Measurements from ENCODE around the gene ARHGAP6.

Gene ARHGAP6

GRCh38 chrX:11119313-11119943 is 546.3 kb downstream of the ARHGAP6 start:
- TF ChIP-seq USF1 (IDR thresholded peaks at IDR 0.05), result no peak
- no peak for TF ChIP-seq FOXM1 (IDR thresholded peaks at IDR 0.05; ENCODE audit: borderline replicate concordance, low read depth)
- no peak for TF ChIP-seq NFIC (IDR thresholded peaks at IDR 0.05)
- no peak for TF ChIP-seq CREB1 (IDR thresholded peaks at IDR 0.05; ENCODE audit: low read depth)
- no peak for TF ChIP-seq REST (IDR thresholded peaks at IDR 0.05; ENCODE audit: low read depth)
- TF ChIP-seq TCF12 (IDR thresholded peaks at IDR 0.05; ENCODE audit: low read depth), result no peak
- no peak for TF ChIP-seq EP300 (IDR thresholded peaks at IDR 0.05; ENCODE audit: borderline replicate concordance)
- no peak for TF ChIP-seq YY1 (IDR thresholded peaks at IDR 0.05; ENCODE audit: low read depth)
- no peak for TF ChIP-seq MAX (IDR thresholded peaks at IDR 0.05)
- no peak for TF ChIP-seq TEAD4 (IDR thresholded peaks at IDR 0.05)
- no peak for TF ChIP-seq RAD21 (IDR thresholded peaks at IDR 0.05; ENCODE audit: low read depth)
- no peak for TF ChIP-seq EGR1 (IDR thresholded peaks at IDR 0.05)
- TF ChIP-seq ZBTB7A (IDR thresholded peaks at IDR 0.05; ENCODE audit: low read depth), result no peak
- TF ChIP-seq CEBPB (IDR thresholded peaks at IDR 0.05), result no peak

GRCh38 chrX:11117745-11118144 is 548.0 kb downstream of the ARHGAP6 start:
- no peak for TF ChIP-seq TAF1 (IDR thresholded peaks at IDR 0.05; ENCODE audit: low read depth)
- TF ChIP-seq NFIC (IDR thresholded peaks at IDR 0.05), result no peak
- TF ChIP-seq RAD21 (IDR thresholded peaks at IDR 0.05; ENCODE audit: low read depth), result no peak
- no peak for TF ChIP-seq CREB1 (IDR thresholded peaks at IDR 0.05; ENCODE audit: low read depth)
- TF ChIP-seq USF1 (IDR thresholded peaks at IDR 0.05), result no peak
- no peak for TF ChIP-seq EP300 (IDR thresholded peaks at IDR 0.05; ENCODE audit: borderline replicate concordance)

GRCh38 chrX:11113731-11114130 is 552.0 kb downstream of the ARHGAP6 start:
- TF ChIP-seq NFIC (IDR thresholded peaks at IDR 0.05) (no peak), CEBPB (IDR thresholded peaks at IDR 0.05) (no peak), CREB1 (IDR thresholded peaks at IDR 0.05; ENCODE audit: low read depth) (no peak), ZBTB7A (IDR thresholded peaks at IDR 0.05; ENCODE audit: low read depth) (no peak), TEAD4 (IDR thresholded peaks at IDR 0.05) (no peak), EP300 (IDR thresholded peaks at IDR 0.05; ENCODE audit: borderline replicate concordance) (no peak), YY1 (IDR thresholded peaks at IDR 0.05; ENCODE audit: low read depth) (no peak), TCF12 (IDR thresholded peaks at IDR 0.05; ENCODE audit: low read depth) (no peak), TAF1 (IDR thresholded peaks at IDR 0.05; ENCODE audit: low read depth) (no peak)

GRCh38 chrX:11111947-11112346 is 553.8 kb downstream of the ARHGAP6 start:
- TF ChIP-seq EGR1 (IDR thresholded peaks at IDR 0.05) (no peak), TAF1 (IDR thresholded peaks at IDR 0.05; ENCODE audit: low read depth) (no peak), ZBTB7A (IDR thresholded peaks at IDR 0.05; ENCODE audit: low read depth) (no peak), TCF12 (IDR thresholded peaks at IDR 0.05; ENCODE audit: low read depth) (no peak), YY1 (IDR thresholded peaks at IDR 0.05; ENCODE audit: low read depth) (no peak), CREB1 (IDR thresholded peaks at IDR 0.05; ENCODE audit: low read depth) (no peak), USF1 (IDR thresholded peaks at IDR 0.05) (no peak), MAX (IDR thresholded peaks at IDR 0.05) (no peak), EP300 (IDR thresholded peaks at IDR 0.05; ENCODE audit: borderline replicate concordance) (no peak), REST (IDR thresholded peaks at IDR 0.05; ENCODE audit: low read depth) (no peak), CEBPB (IDR thresholded peaks at IDR 0.05) (no peak), NFIC (IDR thresholded peaks at IDR 0.05) (no peak), TEAD4 (IDR thresholded peaks at IDR 0.05) (no peak), FOXM1 (IDR thresholded peaks at IDR 0.05; ENCODE audit: borderline replicate concordance, low read depth) (no peak)

- TF ChIP-seq USF1 (IDR thresholded peaks at IDR 0.05), result no peak
- peak; percentile 57; the same call in 1 of the 2 replicates for TF ChIP-seq TAF1 (IDR thresholded peaks at IDR 0.05; ENCODE audit: low read depth)
- no peak for TF ChIP-seq NFIC (IDR thresholded peaks at IDR 0.05)
- TF ChIP-seq EP300 (IDR thresholded peaks at IDR 0.05; ENCODE audit: borderline replicate concordance), result no peak
- TF ChIP-seq REST (IDR thresholded peaks at IDR 0.05; ENCODE audit: low read depth), result no peak
- no peak for TF ChIP-seq TCF12 (IDR thresholded peaks at IDR 0.05; ENCODE audit: low read depth)
- TF ChIP-seq MAX (IDR thresholded peaks at IDR 0.05), result peak; percentile 36; the same call in 1 of the 2 replicates
- TF ChIP-seq FOXM1 (IDR thresholded peaks at IDR 0.05; ENCODE audit: borderline replicate concordance, low read depth), result peak; percentile 86
- no peak for TF ChIP-seq RAD21 (IDR thresholded peaks at IDR 0.05; ENCODE audit: low read depth)
- TF ChIP-seq YY1 (IDR thresholded peaks at IDR 0.05; ENCODE audit: low read depth), result no peak
Measured at GRCh38 chrX:11111037-11111851, 554.5 kb downstream of the ARHGAP6 start, which contains the start of gene HCCS. HCCS (plus strand) TSS chrX:11111332; CDS start chrX:11112061, 729 bp downstream.
